Natural killer cell (primary cell): Measurements from ENCODE around the gene CARD18. TPM values are rescaled to one million over a fixed set of nuclear protein-coding genes. Genes with fewer than 3 reads are reported as not detected.
"Not testable (repeated sequence)": the region's sequence is repeated elsewhere in the genome, so short reads cannot be mapped to it uniquely, and the experiment has no call there.

ENCODE experiments used
- ATAC-seq, 3 donors: fragments of 150-1000 bp in 2 of 3; fragments of 200-7000 bp in 1 of 3; cut with Tn5 transposase; 1 replicate in 1 of 3; 2 replicates in 2 of 3; pipeline ENCODE4 v1.10.0; 2021; ENCODE audit warnings: mild to moderate bottlenecking in 2 of 3, moderate library complexity in 2 of 3
- DNase-seq, 2 donors: peaks; one replicate each; pipeline versions ENCODE4 v3.0.0 to v3.0.0-alpha.2; 2013 to 2021; ENCODE audit warnings: mixed read lengths in 1 of 2
- H3K27ac ChIP-seq: one replicate; pipeline ENCODE4 v1.5.1; 2013; ENCODE audit warnings: mild to moderate bottlenecking, low read length
- H3K27me3 ChIP-seq: one replicate; pipeline ENCODE4 v1.6.1; 2013; ENCODE audit warnings: low read length; ENCODE audit not compliant: control insufficient read depth, insufficient read depth
- H3K36me3 ChIP-seq: one replicate; pipeline ENCODE4 v1.6.1; 2013; ENCODE audit warnings: low read length; ENCODE audit not compliant: control insufficient read depth, insufficient read depth
- H3K4me1 ChIP-seq: one replicate; pipeline ENCODE4 v1.6.1; 2013; ENCODE audit warnings: low read length; ENCODE audit not compliant: control insufficient read depth, insufficient read depth
- H3K4me3 ChIP-seq: one replicate; pipeline ENCODE4 v1.5.1; 2013; ENCODE audit warnings: low read length
- H3K9me3 ChIP-seq: one replicate; pipeline ENCODE4 v1.6.1; 2013; ENCODE audit warnings: low read length; ENCODE audit not compliant: control insufficient read depth, insufficient read depth
- H3K27ac Mint-ChIP-seq, 2 donors: one replicate each; pipeline ENCODE4 v1.8.0; 2022; ENCODE audit warnings: mild to moderate bottlenecking in 2 of 2, mixed read lengths in 2 of 2, moderate library complexity in 1 of 2
- H3K27me3 Mint-ChIP-seq, 2 donors: one replicate each; pipeline ENCODE4 v1.8.0; 2022; ENCODE audit warnings: low read depth in 2 of 2, mixed read lengths in 2 of 2
- H3K36me3 Mint-ChIP-seq: one replicate; pipeline ENCODE4 v1.8.0; 2022; ENCODE audit warnings: mixed read lengths
- H3K4me1 Mint-ChIP-seq, 2 donors: one replicate each; pipeline ENCODE4 v1.8.0; 2022; ENCODE audit warnings: mixed read lengths in 2 of 2
- H3K4me3 Mint-ChIP-seq: one replicate; pipeline ENCODE4 v1.8.0; 2022; ENCODE audit warnings: mild to moderate bottlenecking, moderate library complexity, mixed read lengths
- H3K9me3 Mint-ChIP-seq, 2 donors: one replicate each; pipeline ENCODE4 v1.8.0; 2022; ENCODE audit warnings: mixed read lengths in 2 of 2
- WGBS: methylation state at CpG from one replicate; pipeline ENCODE4 v1.1.7; 2013; ENCODE audit warnings: missing lambda C conversion rate; ENCODE audit not compliant: insufficient coverage; 5-methylcytosine and 5-hydroxymethylcytosine counted together
- intact Hi-C: fragments of 100-400 bp; cut with micrococcal nuclease; formaldehyde crosslinking; loops from one replicate; pipeline ENCODE4 v1.14.2; 2022
- total RNA-seq, 4 donors: library from RNA; stranded (reverse); fragments of 120-200 nt in 1 of 4; gene quantifications; one replicate each; pipeline versions ENCODE4 v1.2.3 to v1.2.4, GENCODE V29; 2013 to 2022
- TF ChIP-seq, protein P1 (sequence below): fragments of 200-600 bp; IDR thresholded peaks from one replicate; pipeline ENCODE4 v1.8.0; 2022; ENCODE audit warnings: antibody characterized with exemption

CARD18 gene
- total RNA-seq, 3 donors from 2014 or later (not counting 1 experiment from before 2014, with no cell fraction given): not detected

DNA sequence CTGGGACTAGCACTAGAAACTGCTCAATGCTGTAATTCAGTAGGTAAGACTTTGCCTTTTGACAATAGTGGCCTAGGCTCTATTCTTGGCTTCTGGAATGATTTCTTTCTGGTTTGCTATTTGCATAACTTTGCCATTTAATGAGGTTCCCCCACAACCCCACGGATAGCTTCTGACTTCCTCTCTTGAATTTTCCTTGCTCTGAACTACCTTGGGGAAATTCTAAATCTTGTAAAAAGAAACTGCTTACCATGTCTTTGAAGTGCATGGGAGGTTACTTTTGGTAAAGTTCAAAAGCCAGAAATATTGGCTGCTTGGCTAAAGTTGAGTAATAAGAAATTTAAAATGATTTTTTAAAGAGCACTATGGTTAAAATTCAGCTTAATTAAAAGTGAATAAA, 35.3 kb downstream of the CARD18 start:
- no peaks in the 10 kb centered on the region for H3K9me3 Mint-ChIP-seq
- 40% methylated on average over 1 of the region's 1 CpG for WGBS
- ATAC-seq: no peak

DNA sequence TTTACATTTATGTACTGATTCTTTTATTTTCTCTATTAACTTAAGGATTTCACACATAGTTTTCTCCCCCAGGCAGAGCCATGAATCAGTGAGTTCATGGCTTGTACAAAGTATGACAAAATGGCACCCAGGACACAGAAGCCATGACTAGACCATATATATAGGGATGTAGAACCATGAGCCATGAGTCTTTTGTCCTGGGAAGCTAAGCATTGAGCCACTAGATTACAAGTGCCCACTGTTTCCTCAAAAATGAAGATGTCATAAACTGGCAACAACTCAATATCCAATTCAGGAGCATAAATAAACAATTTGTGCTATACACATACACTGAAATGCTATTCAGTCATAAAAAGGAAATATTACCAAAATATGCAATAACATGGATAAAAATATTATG, 36.2 kb downstream of the CARD18 start:
- intact Hi-C loops: no loop called here
- Histone ChIP-seq H3K9me3 (no peaks in the 10 kb centered on the region), H3K4me1 (peaks cover 4% of the 10 kb centered on the region), H3K4me3 (no peak overlapping the region), H3K27ac (no peak overlapping the region), H3K27me3 (no peaks in the 10 kb centered on the region), H3K36me3 (no peaks in the 10 kb centered on the region)
- TF ChIP-seq, protein P1, sequence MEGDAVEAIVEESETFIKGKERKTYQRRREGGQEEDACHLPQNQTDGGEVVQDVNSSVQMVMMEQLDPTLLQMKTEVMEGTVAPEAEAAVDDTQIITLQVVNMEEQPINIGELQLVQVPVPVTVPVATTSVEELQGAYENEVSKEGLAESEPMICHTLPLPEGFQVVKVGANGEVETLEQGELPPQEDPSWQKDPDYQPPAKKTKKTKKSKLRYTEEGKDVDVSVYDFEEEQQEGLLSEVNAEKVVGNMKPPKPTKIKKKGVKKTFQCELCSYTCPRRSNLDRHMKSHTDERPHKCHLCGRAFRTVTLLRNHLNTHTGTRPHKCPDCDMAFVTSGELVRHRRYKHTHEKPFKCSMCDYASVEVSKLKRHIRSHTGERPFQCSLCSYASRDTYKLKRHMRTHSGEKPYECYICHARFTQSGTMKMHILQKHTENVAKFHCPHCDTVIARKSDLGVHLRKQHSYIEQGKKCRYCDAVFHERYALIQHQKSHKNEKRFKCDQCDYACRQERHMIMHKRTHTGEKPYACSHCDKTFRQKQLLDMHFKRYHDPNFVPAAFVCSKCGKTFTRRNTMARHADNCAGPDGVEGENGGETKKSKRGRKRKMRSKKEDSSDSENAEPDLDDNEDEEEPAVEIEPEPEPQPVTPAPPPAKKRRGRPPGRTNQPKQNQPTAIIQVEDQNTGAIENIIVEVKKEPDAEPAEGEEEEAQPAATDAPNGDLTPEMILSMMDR: no peak
- peaks cover 0 to 8% of the 10 kb centered on the region in 2 donors for H3K27me3 Mint-ChIP-seq
- no peak overlapping the region for H3K27ac Mint-ChIP-seq
- DNase-seq (no peak), ATAC-seq (no peak)
- H3K36me3 Mint-ChIP-seq: no peaks in the 10 kb centered on the region
- no peaks in the 10 kb centered on the region for H3K9me3 Mint-ChIP-seq
- H3K4me1 Mint-ChIP-seq: peaks cover 21 to 22% of the 10 kb centered on the region in 2 donors
- no peak overlapping the region for H3K4me3 Mint-ChIP-seq

More for the DNA sequence above, 35.3 kb downstream of the CARD18 start:
- no peak overlapping the region for H3K4me3 ChIP-seq
- H3K27ac ChIP-seq: no peak overlapping the region
- H3K4me1 Mint-ChIP-seq: peaks cover 21 to 22% of the 10 kb centered on the region in 2 donors
- intact Hi-C loops: no loop called here
- no peaks in the 10 kb centered on the region for H3K36me3 Mint-ChIP-seq
- H3K4me1 ChIP-seq: peaks cover 4% of the 10 kb centered on the region
- H3K9me3 ChIP-seq: no peaks in the 10 kb centered on the region
- H3K36me3 ChIP-seq: no peaks in the 10 kb centered on the region
- no peak overlapping the region for H3K4me3 Mint-ChIP-seq
- peaks cover 0 to 8% of the 10 kb centered on the region in 2 donors for H3K27me3 Mint-ChIP-seq
- DNase-seq: no peak
- H3K27me3 ChIP-seq: no peaks in the 10 kb centered on the region
- TF ChIP-seq, protein P1: no peak
- H3K27ac Mint-ChIP-seq: no peak overlapping the region

DNA sequence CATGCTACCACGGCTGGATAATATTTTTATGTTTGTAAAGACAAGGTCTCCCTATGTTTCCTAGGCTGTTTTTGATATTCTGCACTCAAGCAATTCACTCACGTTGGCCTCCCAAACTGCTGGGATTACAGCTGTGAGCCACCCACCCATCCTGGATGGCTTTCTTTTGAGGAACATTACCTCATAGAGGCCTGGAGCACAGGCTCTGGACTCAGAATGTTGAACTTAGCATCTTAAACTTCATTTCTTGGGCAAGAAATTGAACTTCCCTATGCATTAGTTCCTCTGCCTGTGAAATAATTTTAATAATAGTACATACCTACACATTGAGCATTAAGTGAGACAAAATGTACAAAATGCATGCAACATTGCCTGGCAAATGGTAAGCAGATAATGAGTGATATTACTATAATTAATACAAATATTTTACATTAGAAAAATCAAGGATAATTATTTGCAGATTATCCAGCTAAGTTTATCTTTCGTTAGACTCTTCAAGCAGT, 37.4 kb downstream of the CARD18 start:
- peaks cover 21 to 22% of the 10 kb centered on the region in 2 donors for H3K4me1 Mint-ChIP-seq
- H3K36me3 ChIP-seq, H3K27me3 ChIP-seq, H3K9me3 ChIP-seq, H3K36me3 Mint-ChIP-seq, H3K27ac ChIP-seq, H3K4me3 ChIP-seq, H3K4me1 ChIP-seq, H3K27me3 Mint-ChIP-seq, DNase-seq, H3K4me3 Mint-ChIP-seq, H3K27ac Mint-ChIP-seq, ATAC-seq, intact Hi-C loops, H3K9me3 Mint-ChIP-seq: not testable (repeated sequence)
- no CpG with 5 or more reads among the region's 3 CpGs for WGBS

DNA sequence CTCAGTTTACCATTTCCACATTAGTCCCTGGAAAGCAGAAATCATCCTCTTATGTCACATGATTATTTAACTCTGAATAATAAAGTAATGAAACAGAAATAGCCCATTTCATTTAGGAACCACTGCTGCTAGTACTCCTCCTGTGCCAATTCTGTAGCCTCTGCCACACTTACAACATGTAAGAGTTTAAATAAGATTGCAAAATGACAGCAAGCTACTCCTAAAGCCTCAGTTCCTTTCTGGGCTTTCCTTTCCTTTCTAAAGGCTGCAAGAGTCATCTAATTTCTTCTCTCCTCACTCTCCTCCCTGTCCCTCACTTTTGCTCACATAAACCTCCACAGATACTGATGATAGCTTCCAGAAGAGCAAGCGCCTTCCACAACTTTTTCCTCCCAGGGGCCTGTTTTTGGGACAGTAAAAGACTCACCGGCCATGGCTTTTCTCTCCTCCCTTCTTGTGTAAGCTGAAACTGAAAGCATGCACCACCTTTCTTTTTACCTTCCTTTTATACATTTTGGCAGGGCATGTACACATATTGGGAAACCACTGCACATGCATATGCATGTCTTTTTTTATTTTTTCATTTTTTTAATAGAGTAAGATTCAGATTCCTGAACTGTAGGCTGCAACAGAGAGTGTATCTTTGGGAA, 38.5 kb downstream of the CARD18 start:
- TF ChIP-seq, protein P1: no peak
- H3K27ac ChIP-seq: no peak overlapping the region

More for the DNA sequence above, 38.5 kb downstream of the CARD18 start:
- WGBS: 50% methylated on average over 2 of the region's 2 CpGs
- peaks cover 21 to 22% of the 10 kb centered on the region in 2 donors for H3K4me1 Mint-ChIP-seq
- intact Hi-C loops: no loop called here
- Histone ChIP-seq H3K4me1 (peaks cover 4% of the 10 kb centered on the region), H3K36me3 (no peaks in the 10 kb centered on the region), H3K9me3 (no peaks in the 10 kb centered on the region), H3K4me3 (no peak overlapping the region), H3K27me3 (no peaks in the 10 kb centered on the region)
- DNase-seq (peak in 1 of 2 donors; percentile 14), ATAC-seq (no peak)
- no peaks in the 10 kb centered on the region for H3K36me3 Mint-ChIP-seq
- H3K27ac Mint-ChIP-seq: peak overlapping the region in 1 of 2 donors; percentile 72
- H3K9me3 Mint-ChIP-seq: no peaks in the 10 kb centered on the region
- no peak overlapping the region for H3K4me3 Mint-ChIP-seq
- no peaks in the 10 kb centered on the region for H3K27me3 Mint-ChIP-seq
